OCI-LY7 (cell line): ENCODE measurements around the gene GOT1. TPM values are rescaled to one million over a fixed set of nuclear protein-coding genes. Genes with fewer than 3 reads are reported as not detected.

Experiments
- BruUV-seq: library from RNA; stranded (reverse); fragments of 400-500 nt; replicated peaks from 2 replicates; lab custom pipeline; 2021; lab: Mats Ljungman, UMichigan
- CTCF ChIA-PET: fragments of 300-600 bp; sonication (Branson Sonifier 250); formaldehyde crosslinking; loops from one replicate; lab custom pipeline; 2022; ENCODE audit warnings: antibody characterized with exemption; ENCODE audit not compliant: unreplicated experiment; lab: Charles Lee
- POLR2A ChIA-PET: fragments of 300-600 bp; sonication (Branson Sonifier 250); formaldehyde crosslinking; loops from one replicate; lab custom pipeline; 2022; ENCODE audit warnings: antibody characterized with exemption; lab: Charles Lee
- DNase-seq: peaks from one replicate; pipeline ENCODE4 v3.0.0-alpha.2; 2015; ENCODE audit warnings: low spot score
- H2AFZ ChIP-seq: fragments of 200-600 bp; sonication (generic), shearing (Covaris generic); 2 replicates; pipeline ENCODE4 v1.6.1; 2014; ENCODE audit warnings: mild to moderate bottlenecking, antibody characterized with exemption, low read length, moderate library complexity
- H3K27ac ChIP-seq: fragments of 200-600 bp; sonication (generic); 2 replicates; pipeline ENCODE4 v1.5.1; 2014; ENCODE audit warnings: mixed run types, low read depth, mild to moderate bottlenecking, moderate library complexity, low read length, inconsistent platforms; ENCODE audit not compliant: poor library complexity, severe bottlenecking
- H3K36me3 ChIP-seq: fragments of 200-600 bp; sonication (generic); 2 replicates; pipeline ENCODE4 v1.6.1; 2014; ENCODE audit warnings: mild to moderate bottlenecking, antibody characterized with exemption, low read length, moderate library complexity, mixed read lengths; ENCODE audit not compliant: insufficient read depth
- H3K4me1 ChIP-seq: fragments of 200-600 bp; sonication (generic); 2 replicates; pipeline ENCODE4 v1.5.1; 2014; ENCODE audit warnings: mild to moderate bottlenecking, low read length; ENCODE audit not compliant: insufficient read depth, poor library complexity, severe bottlenecking
- H3K4me2 ChIP-seq: fragments of 200-600 bp; sonication (generic); 2 replicates; pipeline ENCODE4 v1.6.1; 2014; ENCODE audit warnings: mild to moderate bottlenecking, low read length
- H3K4me3 ChIP-seq: fragments of 200-600 bp; sonication (generic); 2 replicates; pipeline ENCODE4 v1.5.1; 2014; ENCODE audit warnings: mild to moderate bottlenecking, low read depth, low read length; ENCODE audit not compliant: poor library complexity, severe bottlenecking
- H3K79me2 ChIP-seq: fragments of 200-600 bp; sonication (generic); 2 replicates; pipeline ENCODE4 v1.6.1; 2016; ENCODE audit warnings: low read depth, mild to moderate bottlenecking, low read length, moderate library complexity, mixed read lengths; ENCODE audit not compliant: insufficient read depth
- H3K9me2 ChIP-seq: fragments of 200-600 bp; sonication (generic); 2 replicates; pipeline ENCODE4 v1.6.1; 2016; ENCODE audit warnings: mild to moderate bottlenecking, low read length, mixed read lengths; ENCODE audit not compliant: insufficient read depth
- H3K9me3 ChIP-seq: fragments of 200-600 bp; sonication (generic); 2 replicates; pipeline ENCODE4 v1.6.1; 2014; ENCODE audit warnings: mild to moderate bottlenecking, mixed run types, low read length, mixed read lengths
- H4K20me1 ChIP-seq: fragments of 200-600 bp; sonication (generic); 2 replicates; pipeline ENCODE4 v1.6.1; 2014; ENCODE audit warnings: mild to moderate bottlenecking, antibody characterized with exemption, low read length, moderate library complexity, mixed read lengths; ENCODE audit not compliant: insufficient read depth
- EZH2phosphoT487 ChIP-seq: fragments of 200-600 bp; sonication (generic); IDR thresholded peaks from 2 replicates; pipeline ENCODE4 v1.6.1; 2018; ENCODE audit warnings: low read depth, borderline replicate concordance, mild to moderate bottlenecking, mixed run types, antibody characterized with exemption, low read length, moderate library complexity, mixed read lengths
- intact Hi-C: fragments of 100-400 bp; cut with micrococcal nuclease; formaldehyde crosslinking; loops from one replicate; pipeline ENCODE4 v1.10.0; 2022; ENCODE audit not compliant: unreplicated experiment
- total RNA-seq, 2 experiments: library from RNA; depleted of rRNA in 1 of 2; stranded (reverse); fragments of >200 nt in 1 of 2; shearing (Covaris generic) in 1 of 2; gene quantifications; 2 replicates each; pipeline ENCODE4 v1.2.3, GENCODE V29; 2014 to 2022
- TF ChIP-seq, protein P1 (sequence below): fragments of 200-600 bp; sonication (generic); conservative IDR thresholded peaks from 2 replicates; pipeline ENCODE4 v1.5.1; 2014; ENCODE audit warnings: mild to moderate bottlenecking, antibody characterized with exemption, low read length, moderate library complexity, mixed read lengths

Gene GOT1
- total RNA-seq, 2 experiments from 2014 or later: 26.4 to 50.4 TPM

GRCh38 chr10:99457813-99458212, 27.4 kb upstream of the GOT1 start:
- ChIA-PET POLR2A (no interaction called here), CTCF (no interaction called here)
- no peak for TF ChIP-seq EZH2phosphoT487
- TF ChIP-seq, protein P1, sequence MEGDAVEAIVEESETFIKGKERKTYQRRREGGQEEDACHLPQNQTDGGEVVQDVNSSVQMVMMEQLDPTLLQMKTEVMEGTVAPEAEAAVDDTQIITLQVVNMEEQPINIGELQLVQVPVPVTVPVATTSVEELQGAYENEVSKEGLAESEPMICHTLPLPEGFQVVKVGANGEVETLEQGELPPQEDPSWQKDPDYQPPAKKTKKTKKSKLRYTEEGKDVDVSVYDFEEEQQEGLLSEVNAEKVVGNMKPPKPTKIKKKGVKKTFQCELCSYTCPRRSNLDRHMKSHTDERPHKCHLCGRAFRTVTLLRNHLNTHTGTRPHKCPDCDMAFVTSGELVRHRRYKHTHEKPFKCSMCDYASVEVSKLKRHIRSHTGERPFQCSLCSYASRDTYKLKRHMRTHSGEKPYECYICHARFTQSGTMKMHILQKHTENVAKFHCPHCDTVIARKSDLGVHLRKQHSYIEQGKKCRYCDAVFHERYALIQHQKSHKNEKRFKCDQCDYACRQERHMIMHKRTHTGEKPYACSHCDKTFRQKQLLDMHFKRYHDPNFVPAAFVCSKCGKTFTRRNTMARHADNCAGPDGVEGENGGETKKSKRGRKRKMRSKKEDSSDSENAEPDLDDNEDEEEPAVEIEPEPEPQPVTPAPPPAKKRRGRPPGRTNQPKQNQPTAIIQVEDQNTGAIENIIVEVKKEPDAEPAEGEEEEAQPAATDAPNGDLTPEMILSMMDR: no peak
- DNase-seq: no peak
- Histone ChIP-seq H4K20me1 (no peaks in the 10 kb centered on the region), H3K4me3 (no peak overlapping the region), H3K4me1 (no peaks in the 10 kb centered on the region), H3K27ac (no peak overlapping the region), H2AFZ (no peak overlapping the region), H3K9me2 (no peaks in the 10 kb centered on the region), H3K9me3 (no peaks in the 10 kb centered on the region), H3K79me2 (no peaks in the 10 kb centered on the region), H3K4me2 (no peak overlapping the region), H3K36me3 (no peaks in the 10 kb centered on the region)
- intact Hi-C loops: no loop called here
- no TSS peak for BruUV-seq

- no peak overlapping the region for H3K4me2 ChIP-seq
- H3K4me3 ChIP-seq: no peak overlapping the region
- no peaks in the 10 kb centered on the region for H4K20me1 ChIP-seq
- H3K4me1 ChIP-seq: no peaks in the 10 kb centered on the region
- no TSS peak for BruUV-seq
- intact Hi-C loops: no loop called here
- no peak for TF ChIP-seq EZH2phosphoT487
- TF ChIP-seq, protein P1: no peak
- ChIA-PET CTCF (no interaction called here), POLR2A (no interaction called here)
- H3K36me3 ChIP-seq: no peaks in the 10 kb centered on the region
- H3K9me2 ChIP-seq: no peaks in the 10 kb centered on the region
- DNase-seq: no peak
- no peaks in the 10 kb centered on the region for H3K9me3 ChIP-seq
- no peaks in the 10 kb centered on the region for H3K79me2 ChIP-seq
- H2AFZ ChIP-seq: no peak overlapping the region
- no peak overlapping the region for H3K27ac ChIP-seq
These were observed 26.5 kb upstream of the GOT1 start for GRCh38 chr10:99456931-99457288.

- H3K36me3 ChIP-seq: no peaks in the 10 kb centered on the region
- H3K4me3 ChIP-seq: no peak overlapping the region
- H3K9me3 ChIP-seq: no peaks in the 10 kb centered on the region
- no peaks in the 10 kb centered on the region for H3K9me2 ChIP-seq
- H3K27ac ChIP-seq: no peak overlapping the region
- H3K4me1 ChIP-seq: no peaks in the 10 kb centered on the region
- H3K79me2 ChIP-seq: no peaks in the 10 kb centered on the region
- ChIA-PET CTCF (no interaction called here), POLR2A (no interaction called here)
- H3K4me2 ChIP-seq: no peak overlapping the region
- TF ChIP-seq EZH2phosphoT487: no peak
- TF ChIP-seq, protein P1: no peak
- no peaks in the 10 kb centered on the region for H4K20me1 ChIP-seq
- DNase-seq: no peak
- no TSS peak for BruUV-seq
- intact Hi-C loops: no loop called here
- H2AFZ ChIP-seq: no peak overlapping the region
These were observed 25.9 kb upstream of the GOT1 start for GRCh38 chr10:99456207-99456930.
